ENCODE measurements around the gene BBS12.

The BBS12 gene

GRCh38 chr4:122775987-122776836 lies 43.7 kb downstream of the BBS12 start:
- DNase-seq: no peak
- no peak overlapping the region for H3K27ac ChIP-seq
- H3K27me3 ChIP-seq (ENCODE audit: insufficient read depth, low read depth, severe bottlenecking): no peaks in the 10 kb centered on the region

GRCh38 chr4:122776916-122777315 lies 44.4 kb downstream of the BBS12 start:
- no peak for DNase-seq
- Histone ChIP-seq H3K27ac (0 out of 2 replicates have a peak overlapping the region, but pooled peaks have one; percentile 23), H3K4me3 (ENCODE audit: low read depth, low read length) (no peak overlapping the region), H3K27me3 (ENCODE audit: insufficient read depth, low read depth, severe bottlenecking) (no peaks in the 10 kb centered on the region), H3K9me3 (ENCODE audit: severe bottlenecking) (no peaks in the 10 kb centered on the region), H3K36me3 (no peaks in the 10 kb centered on the region)
- no peak for TF ChIP-seq CTCF (IDR thresholded peaks at IDR 0.05; ENCODE audit: low read depth, low read length)

More at GRCh38 chr4:122775987-122776836, 43.7 kb downstream of the BBS12 start:
- Histone ChIP-seq H3K4me3 (ENCODE audit: low read depth, low read length) (no peak overlapping the region), H3K36me3 (no peaks in the 10 kb centered on the region), H3K9me3 (ENCODE audit: severe bottlenecking) (no peaks in the 10 kb centered on the region)
- no peak for TF ChIP-seq CTCF (IDR thresholded peaks at IDR 0.05; ENCODE audit: low read depth, low read length)

- H3K4me3 ChIP-seq (ENCODE audit: low read depth, low read length): no peak overlapping the region
- TF ChIP-seq CTCF (IDR thresholded peaks at IDR 0.05; ENCODE audit: low read depth, low read length): no peak
- no peak overlapping the region for H3K27ac ChIP-seq
- DNase-seq: no peak
- no peaks in the 10 kb centered on the region for H3K27me3 ChIP-seq (ENCODE audit: insufficient read depth, low read depth, severe bottlenecking)
- H3K9me3 ChIP-seq (ENCODE audit: severe bottlenecking): no peaks in the 10 kb centered on the region
- H3K36me3 ChIP-seq: no peaks in the 10 kb centered on the region
These were observed 45.6 kb downstream of the BBS12 start for GRCh38 chr4:122777846-122778673.

- Histone ChIP-seq H3K9me3 (ENCODE audit: severe bottlenecking) (no peaks in the 10 kb centered on the region), H3K27ac (no peak overlapping the region), H3K27me3 (ENCODE audit: insufficient read depth, low read depth, severe bottlenecking) (no peaks in the 10 kb centered on the region), H3K4me3 (ENCODE audit: low read depth, low read length) (no peak overlapping the region), H3K36me3 (no peaks in the 10 kb centered on the region)
- no peak for DNase-seq
- TF ChIP-seq CTCF (IDR thresholded peaks at IDR 0.05; ENCODE audit: low read depth, low read length): no peak
These were observed 49.0 kb downstream of the BBS12 start for GRCh38 chr4:122781486-122781885.

GRCh38 chr4:122783301-122784215 lies 51.1 kb downstream of the BBS12 start:
- H3K4me3 ChIP-seq (ENCODE audit: low read depth, low read length): no peak overlapping the region
- TF ChIP-seq CTCF (IDR thresholded peaks at IDR 0.05; ENCODE audit: low read depth, low read length): no peak

More at GRCh38 chr4:122783301-122784215, 51.1 kb downstream of the BBS12 start:
- Histone ChIP-seq H3K27me3 (ENCODE audit: insufficient read depth, low read depth, severe bottlenecking) (no peaks in the 10 kb centered on the region), H3K9me3 (ENCODE audit: severe bottlenecking) (no peaks in the 10 kb centered on the region), H3K27ac (no peak overlapping the region), H3K36me3 (no peaks in the 10 kb centered on the region)
- DNase-seq: no peak

All from WERI-Rb-1 (cell line).